Measurements from ENCODE around the gene CMTM6.

The CMTM6 gene

GRCh38 chr3:32542807-32543206 is 40.2 kb upstream of the CMTM6 start:
- H3K4me2 ChIP-seq (ENCODE audit: low read length): no peak overlapping the region
- peaks cover 24% of the 10 kb centered on the region for H3K36me3 ChIP-seq (ENCODE audit: control insufficient read depth, low read length)
- no peak overlapping the region for H3K27ac ChIP-seq (ENCODE audit: low read depth, low read length)
- H3K79me2 ChIP-seq (ENCODE audit: control insufficient read depth, low read length): peaks cover 26% of the 10 kb centered on the region
- 0 out of 2 replicates have a peak, but pooled peaks cover 2% of the 10 kb centered on the region for H3F3A ChIP-seq (ENCODE audit: control insufficient read depth, insufficient read depth)
- no peaks in the 10 kb centered on the region for H4K20me1 ChIP-seq (ENCODE audit: control insufficient read depth, insufficient read depth, low read depth, low read length)
- no peaks in the 10 kb centered on the region for H3K9me3 ChIP-seq (ENCODE audit: control insufficient read depth, insufficient read depth, low read length)
- H3K27me3 ChIP-seq (ENCODE audit: control insufficient read depth, low read length): no peaks in the 10 kb centered on the region
- no peak for TF ChIP-seq EZH2phosphoT487 (IDR thresholded peaks at IDR 0.05; ENCODE audit: borderline replicate concordance, low read length)
- no peak for TF ChIP-seq CTCF (IDR thresholded peaks at IDR 0.05; ENCODE audit: low read depth, low read length, poor library complexity, severe bottlenecking)
- H3K9me2 ChIP-seq (replicated peaks; ENCODE audit: control insufficient read depth, low read length): no peaks in the 10 kb centered on the region
- no peaks in the 10 kb centered on the region for H3K4me1 ChIP-seq (ENCODE audit: control insufficient read depth, low read length)
- H3K4me3 ChIP-seq (ENCODE audit: low read length): no peak overlapping the region

DNA sequence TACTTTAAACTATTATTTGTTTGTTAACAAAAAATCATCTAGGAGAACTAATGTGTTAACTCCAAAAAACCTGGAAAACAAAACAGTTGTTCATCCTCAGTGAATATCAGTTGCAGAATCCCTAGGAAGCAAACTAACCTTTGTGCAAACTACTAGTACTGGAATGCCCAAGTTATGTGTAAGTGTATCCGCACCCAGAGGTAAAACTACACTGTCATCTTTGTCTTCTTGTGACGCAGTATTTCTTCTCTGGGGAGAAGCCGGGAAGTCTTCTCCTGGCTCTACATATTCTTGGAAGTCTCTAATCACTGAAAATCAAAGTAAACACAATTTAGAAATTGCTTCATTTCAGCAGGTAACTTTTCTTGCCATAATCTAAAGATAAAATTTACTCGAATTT is 38.2 kb upstream of the CMTM6 start:
- Histone ChIP-seq H3K79me2 (ENCODE audit: control insufficient read depth, low read length) (peaks cover 9% of the 10 kb centered on the region), H3K9me2 (replicated peaks; ENCODE audit: control insufficient read depth, low read length) (no peaks in the 10 kb centered on the region), H4K20me1 (ENCODE audit: control insufficient read depth, insufficient read depth, low read depth, low read length) (no peaks in the 10 kb centered on the region), H3F3A (ENCODE audit: control insufficient read depth, insufficient read depth) (0 out of 2 replicates have a peak, but pooled peaks cover 2% of the 10 kb centered on the region), H3K9me3 (ENCODE audit: control insufficient read depth, insufficient read depth, low read length) (no peaks in the 10 kb centered on the region), H3K4me2 (ENCODE audit: low read length) (no peak overlapping the region), H3K4me3 (ENCODE audit: low read length) (no peak overlapping the region), H3K36me3 (ENCODE audit: control insufficient read depth, low read length) (peaks cover 28% of the 10 kb centered on the region), H3K27me3 (ENCODE audit: control insufficient read depth, low read length) (no peaks in the 10 kb centered on the region), H3K4me1 (ENCODE audit: control insufficient read depth, low read length) (no peaks in the 10 kb centered on the region), H3K27ac (ENCODE audit: low read depth, low read length) (no peak overlapping the region)
- TF ChIP-seq CTCF (IDR thresholded peaks at IDR 0.05; ENCODE audit: low read depth, low read length, poor library complexity, severe bottlenecking): no peak
- TF ChIP-seq EZH2phosphoT487 (IDR thresholded peaks at IDR 0.05; ENCODE audit: borderline replicate concordance, low read length): no peak

DNA sequence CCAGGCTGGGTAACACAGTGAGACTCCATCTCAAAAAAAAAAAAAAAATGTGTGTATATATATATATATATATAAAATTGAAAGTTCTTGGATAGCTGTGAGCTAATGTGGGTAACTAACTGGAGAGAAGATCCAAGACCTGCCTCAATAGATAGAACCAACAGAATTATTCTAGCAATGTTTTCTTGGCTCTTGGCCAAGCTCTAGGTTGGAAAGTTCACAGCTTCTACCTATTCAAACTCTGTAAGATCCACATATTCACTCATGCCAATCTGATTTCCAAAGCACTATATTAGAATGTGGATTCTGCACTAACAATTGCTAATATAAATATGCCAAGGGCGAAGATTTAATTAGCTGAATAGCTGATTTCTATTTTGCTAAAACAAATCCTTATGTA is 29.8 kb upstream of the CMTM6 start:
- Histone ChIP-seq H3K9me3 (ENCODE audit: control insufficient read depth, insufficient read depth, low read length) (no peaks in the 10 kb centered on the region), H3K36me3 (ENCODE audit: control insufficient read depth, low read length) (peaks cover 37% of the 10 kb centered on the region), H3K9me2 (replicated peaks; ENCODE audit: control insufficient read depth, low read length) (no peaks in the 10 kb centered on the region), H3K27ac (ENCODE audit: low read depth, low read length) (no peak overlapping the region), H3K4me3 (ENCODE audit: low read length) (no peak overlapping the region), H3K79me2 (ENCODE audit: control insufficient read depth, low read length) (no peaks in the 10 kb centered on the region), H3K4me1 (ENCODE audit: control insufficient read depth, low read length) (no peaks in the 10 kb centered on the region), H3K27me3 (ENCODE audit: control insufficient read depth, low read length) (no peaks in the 10 kb centered on the region), H3F3A (ENCODE audit: control insufficient read depth, insufficient read depth) (no peaks in the 10 kb centered on the region), H4K20me1 (ENCODE audit: control insufficient read depth, insufficient read depth, low read depth, low read length) (no peaks in the 10 kb centered on the region), H3K4me2 (ENCODE audit: low read length) (no peak overlapping the region)
- TF ChIP-seq CTCF (IDR thresholded peaks at IDR 0.05; ENCODE audit: low read depth, low read length, poor library complexity, severe bottlenecking) (no peak), EZH2phosphoT487 (IDR thresholded peaks at IDR 0.05; ENCODE audit: borderline replicate concordance, low read length) (no peak)

Data from DOHH2 (cell line).